HG02938 (cell line): ENCODE measurements around the gene SPATA46.
"Not testable (repeated sequence)": the region's sequence is repeated elsewhere in the genome, so short reads cannot be mapped to it uniquely, and the experiment has no call there.

Experiments used
- ATAC-seq: cut with Tn5 transposase; IDR thresholded peaks from one replicate; pipeline ENCODE4 v1.9.1; 2021; ENCODE audit warnings: mild to moderate bottlenecking, moderate library complexity; ENCODE audit not compliant: unreplicated experiment

Gene SPATA46

GRCh38 chr1:162358928-162359327 lies 17.7 kb downstream of the SPATA46 start:
- ATAC-seq, result no peak

DNA sequence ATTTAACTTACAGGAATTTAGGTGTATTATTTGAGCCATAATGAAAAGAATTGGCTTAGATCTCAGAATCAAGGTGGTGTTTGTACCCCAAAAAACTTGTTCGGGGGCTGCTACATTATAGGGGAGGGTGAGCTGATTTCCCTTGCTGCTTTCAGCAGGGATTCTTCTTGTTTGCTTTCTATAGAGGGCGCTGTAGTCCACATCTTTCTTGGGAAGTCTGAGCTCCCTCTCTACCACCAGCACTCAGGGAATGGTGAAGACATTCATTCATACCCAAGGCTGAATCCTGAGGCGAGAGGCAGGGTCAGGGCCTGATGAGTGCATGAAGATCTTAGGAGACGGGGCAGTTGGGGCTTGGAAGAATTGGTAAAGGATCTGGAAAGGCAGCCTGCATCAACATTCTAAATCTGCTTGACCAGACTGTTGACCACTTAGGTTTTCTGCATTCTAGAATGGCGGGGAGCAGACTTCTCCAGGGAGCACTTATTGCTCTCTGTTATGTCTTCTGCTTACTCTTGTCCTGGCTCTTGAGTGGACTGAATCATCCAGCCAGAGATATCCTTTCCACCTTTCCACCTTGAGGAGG lies 18.9 kb downstream of the SPATA46 start:
- no peak for ATAC-seq

- no peak for ATAC-seq
Observed at GRCh38 chr1:162353702-162354101, 23.0 kb downstream of the SPATA46 start.

DNA sequence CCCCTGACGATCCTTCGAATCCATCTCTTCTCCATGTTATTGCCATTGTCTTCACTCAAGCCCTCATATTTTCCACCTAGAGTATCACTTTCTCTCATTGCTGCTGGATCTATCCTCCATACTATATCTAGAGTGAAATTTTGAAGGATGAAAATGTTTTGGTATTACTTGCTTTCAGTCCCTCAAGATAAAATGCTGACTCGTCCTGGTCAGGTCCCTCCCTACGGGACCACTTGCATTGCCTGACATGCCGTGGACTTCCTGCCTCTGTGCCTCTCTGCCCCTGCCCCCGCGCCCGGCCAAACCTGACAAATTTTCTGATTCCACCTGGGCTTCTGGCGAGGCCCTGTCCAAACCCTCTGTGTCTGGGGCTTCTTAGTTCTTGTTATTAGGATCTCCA lies 23.6 kb downstream of the SPATA46 start:
- no peak for ATAC-seq

DNA sequence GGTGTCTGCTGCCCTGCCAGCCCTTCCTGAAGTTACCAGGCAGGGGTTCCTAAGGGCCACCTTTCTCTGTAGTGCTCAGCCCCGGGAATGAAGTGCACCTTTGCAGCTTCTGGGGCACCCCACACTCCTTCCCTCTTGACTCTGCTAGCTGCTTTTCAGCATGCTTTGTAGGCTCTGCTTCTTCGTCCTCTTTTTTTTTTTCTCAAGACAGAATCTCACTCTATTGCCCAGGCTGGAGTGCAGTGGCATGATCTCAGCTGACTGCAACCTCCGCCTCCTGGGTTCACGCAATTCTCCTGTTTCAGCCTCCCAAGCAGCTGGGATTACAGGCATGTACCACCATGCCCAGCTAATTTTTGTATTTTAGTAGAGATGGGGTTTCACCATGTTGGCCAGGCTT lies 24.8 kb downstream of the SPATA46 start:
- ATAC-seq, result not testable (repeated sequence)

DNA sequence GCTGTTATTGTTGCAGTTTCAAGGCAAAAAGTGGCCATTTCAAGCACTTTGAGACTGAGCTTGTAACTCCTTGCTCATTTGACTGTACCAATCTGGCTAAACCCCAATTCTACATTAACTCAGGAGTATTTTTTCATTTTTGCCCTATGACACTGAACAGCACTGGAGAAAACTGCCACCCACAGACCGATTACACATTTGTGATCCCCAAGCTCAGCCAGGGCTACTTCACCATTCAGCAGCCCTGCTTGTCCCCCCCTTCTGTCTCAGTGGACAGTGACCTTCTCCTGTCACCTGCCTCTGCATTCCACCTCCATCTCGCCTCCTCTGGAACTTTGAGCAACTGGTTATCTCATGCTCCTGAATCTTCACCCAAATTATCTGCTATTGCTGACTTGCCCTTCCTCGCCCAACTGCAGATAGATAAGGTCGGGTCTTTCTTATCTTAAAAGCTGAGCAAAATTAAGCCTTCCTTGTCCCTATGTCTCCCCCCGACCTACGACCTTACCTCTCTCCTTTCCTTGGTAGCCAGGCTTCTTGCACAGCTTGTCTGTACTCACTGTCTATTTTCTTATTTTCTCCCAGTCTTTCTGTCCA lies 25.3 kb downstream of the SPATA46 start:
- ATAC-seq, result no peak

GRCh38 chr1:162349635-162350330 lies 26.9 kb downstream of the SPATA46 start:
- ATAC-seq, result no peak

- no peak for ATAC-seq
Observed at GRCh38 chr1:162347281-162347680, 29.4 kb downstream of the SPATA46 start.

GRCh38 chr1:162343470-162343869 lies 33.2 kb downstream of the SPATA46 start:
- ATAC-seq, result no peak

GRCh38 chr1:162342452-162342983 lies 34.1 kb downstream of the SPATA46 start:
- no peak for ATAC-seq

DNA sequence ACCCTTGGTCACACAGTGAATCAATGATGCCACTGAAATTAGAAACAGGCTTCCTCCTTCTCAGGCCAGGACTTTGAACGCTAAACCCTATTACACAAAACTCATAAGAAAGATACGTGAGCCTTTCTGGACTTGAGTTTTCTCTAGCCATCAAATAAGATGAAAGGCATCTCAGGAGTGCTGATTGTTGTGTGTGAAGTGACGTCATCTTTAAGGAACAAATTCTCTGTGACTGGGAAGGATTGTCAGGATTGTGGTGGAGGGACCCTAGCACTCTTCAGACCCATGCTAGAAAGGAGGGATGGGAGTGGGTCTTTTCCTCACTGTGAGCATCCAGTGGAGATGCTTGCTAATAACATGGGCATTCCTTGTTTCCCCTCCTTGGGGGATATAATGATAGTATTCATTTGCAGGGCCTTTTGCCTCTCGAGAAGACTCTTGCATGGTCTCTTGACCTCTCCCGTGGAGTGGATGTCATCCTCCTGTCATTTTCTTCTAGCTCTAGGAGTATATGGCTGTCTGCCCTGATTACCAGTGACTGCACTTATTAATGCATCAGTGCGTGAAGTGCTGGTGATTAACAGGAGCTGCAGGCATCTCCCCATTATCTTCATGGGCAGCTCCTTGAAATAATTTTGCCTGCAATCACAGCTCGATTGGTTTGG lies 39.9 kb downstream of the SPATA46 start:
- no peak for ATAC-seq

DNA sequence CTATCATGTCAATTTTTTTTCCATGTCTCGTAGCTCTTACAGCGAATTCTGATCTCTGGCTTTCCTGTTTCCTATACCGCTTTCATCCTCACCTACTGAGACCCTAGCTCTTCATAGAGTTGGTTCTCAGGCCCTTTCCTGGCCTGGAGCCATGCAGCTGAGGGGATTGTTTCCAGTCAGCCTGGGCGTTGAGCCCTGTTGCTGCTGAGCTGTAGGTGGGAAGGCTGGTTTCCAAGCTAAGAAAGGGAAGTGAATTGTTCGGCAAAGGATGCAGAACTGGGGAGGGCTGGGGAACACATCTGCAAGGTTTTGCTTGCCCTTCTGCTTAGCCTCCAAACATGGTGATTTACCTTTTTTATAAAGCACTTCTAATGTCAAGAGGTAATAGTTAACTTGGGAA lies 41.5 kb downstream of the SPATA46 start:
- no peak for ATAC-seq

DNA sequence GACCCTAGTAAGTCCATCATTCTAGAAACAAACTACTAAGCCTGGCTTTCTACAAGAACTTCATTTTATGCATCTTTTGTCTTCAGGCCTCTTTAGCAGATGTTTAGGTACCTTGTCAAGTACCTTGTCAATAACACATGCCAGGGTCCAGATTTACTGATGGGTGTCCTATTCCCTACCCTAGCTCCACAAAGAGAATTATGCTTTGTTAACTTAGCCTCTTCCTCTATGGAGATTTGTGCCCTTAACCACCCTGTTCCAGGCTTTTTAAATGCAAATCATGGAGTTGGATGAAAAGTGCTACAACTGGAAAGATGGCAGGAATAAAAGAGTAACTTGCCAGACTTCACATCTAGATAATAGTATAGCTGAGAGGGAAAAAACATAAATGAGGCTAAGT lies 42.7 kb downstream of the SPATA46 start:
- ATAC-seq, result no peak

GRCh38 chr1:162329826-162330225 lies 46.8 kb downstream of the SPATA46 start:
- ATAC-seq, result no peak

DNA sequence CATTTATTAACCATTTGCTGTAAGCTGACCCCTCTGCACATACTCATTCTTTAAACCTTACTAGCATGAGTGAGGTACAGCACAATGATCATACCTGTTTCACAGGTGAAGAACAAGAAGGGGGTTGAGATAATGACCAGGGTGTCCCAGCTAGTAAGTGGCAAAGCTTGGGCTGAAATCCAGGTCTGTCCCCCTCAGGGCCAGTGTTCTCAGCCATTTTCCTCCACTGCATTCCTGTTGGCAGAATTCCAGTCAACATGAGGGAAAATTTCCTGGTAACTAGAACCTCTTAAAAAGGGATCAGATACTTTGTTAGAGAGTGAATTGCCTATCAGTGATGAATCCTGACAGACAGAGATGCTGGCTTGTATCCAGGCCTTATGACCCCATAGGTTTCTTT lies 48.1 kb downstream of the SPATA46 start:
- ATAC-seq, result no peak

DNA sequence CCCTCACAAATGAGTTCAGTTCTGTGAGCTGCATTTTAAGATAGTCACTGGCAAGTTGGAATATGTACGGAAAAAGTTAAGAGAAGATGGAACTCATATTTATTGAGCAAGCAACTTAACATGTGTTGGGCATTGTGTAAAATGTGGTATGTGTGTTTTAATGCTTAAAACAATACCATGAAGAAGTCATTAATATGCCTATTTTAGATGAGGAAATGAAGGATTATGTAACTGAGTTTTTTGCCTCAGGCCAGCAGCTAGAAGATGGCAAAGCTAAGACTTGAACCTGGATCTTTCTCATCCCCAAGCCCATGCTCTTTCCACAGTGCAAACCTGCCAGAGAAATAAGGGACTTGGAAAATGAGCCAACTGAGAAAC lies 48.9 kb downstream of the SPATA46 start:
- no peak for ATAC-seq

GRCh38 chr1:162327144-162327787 lies 49.4 kb downstream of the SPATA46 start:
- ATAC-seq, result no peak

- ATAC-seq, result no peak
Observed at GRCh38 chr1:162326559-162326958, 50.1 kb downstream of the SPATA46 start.

GRCh38 chr1:162324396-162324795 lies 52.3 kb downstream of the SPATA46 start:
- ATAC-seq, result no peak
